B cell (primary cell): ENCODE results near the gene TEX261. TPM values are rescaled to one million over a fixed set of nuclear protein-coding genes. Genes with fewer than 3 reads are reported as not detected.

Experiments
- ATAC-seq: fragments of 200-7000 bp; cut with Tn5 transposase; one replicate; pipeline ENCODE4 v1.10.0; 2021; ENCODE audit warnings: low read depth, mild to moderate bottlenecking, moderate number of reproducible peaks, moderate library complexity
- CTCF ChIA-PET: fragments of 350-600 bp; sonication (Branson Sonifier 250); formaldehyde crosslinking; loops from one replicate; lab custom pipeline; 2021; ENCODE audit warnings: antibody characterized with exemption, inconsistent platforms; lab: Charles Lee
- POLR2A ChIA-PET: fragments of 350-600 bp; sonication (Branson Sonifier 250); formaldehyde crosslinking; loops from one replicate; lab custom pipeline; 2021; ENCODE audit warnings: antibody characterized with exemption; lab: Charles Lee
- DNase-seq: peaks from one replicate; pipeline ENCODE4 v3.0.0; 2013
- H2AFZ ChIP-seq: 2 replicates; pipeline ENCODE4 v1.6.1; 2012; ENCODE audit warnings: mild to moderate bottlenecking, low read depth, low read length; ENCODE audit not compliant: insufficient read depth, poor library complexity, severe bottlenecking
- H3K27ac ChIP-seq, 2 donors: 1 replicate in 1 of 2; 2 replicates in 1 of 2; pipeline ENCODE4 v1.5.1; 2012 to 2013; ENCODE audit warnings: low read length in 2 of 2, mild to moderate bottlenecking in 2 of 2, moderate library complexity in 1 of 2
- H3K27me3 ChIP-seq, 4 experiments: fragments of 200-600 bp in 1 of 4; sonication (generic) in 1 of 4; replicated peaks in 1 of 4; 1 replicate in 2 of 4; 2 replicates in 2 of 4; pipeline versions ENCODE4 v1.6.1 to v1.7.0; 2013 to 2016; ENCODE audit warnings: low read length in 3 of 4, mild to moderate bottlenecking in 2 of 4, mixed read lengths in 1 of 4, moderate library complexity in 1 of 4; ENCODE audit not compliant: insufficient read depth in 4 of 4, control insufficient read depth in 3 of 4; ENCODE audit errors: control extremely low read depth in 1 of 4
- H3K36me3 ChIP-seq, 2 experiments: replicated peaks in 1 of 2; 1 replicate in 1 of 2; 2 replicates in 1 of 2; pipeline versions ENCODE4 v1.6.1 to v1.7.1; 2013; ENCODE audit warnings: low read length in 1 of 2; ENCODE audit not compliant: insufficient read depth in 2 of 2, control insufficient read depth in 1 of 2; ENCODE audit errors: control extremely low read depth in 1 of 2, extremely low read depth in 1 of 2
- H3K4me1 ChIP-seq, 2 donors: fragments of 200-600 bp in 1 of 2; sonication (generic) in 1 of 2; 1 replicate in 1 of 2; 2 replicates in 1 of 2; pipeline versions ENCODE4 v1.5.1 to v1.6.1; 2013 to 2017; ENCODE audit warnings: low read length in 2 of 2; ENCODE audit not compliant: control insufficient read depth in 2 of 2, insufficient read depth in 2 of 2
- H3K4me2 ChIP-seq: replicated peaks from 2 replicates; pipeline ENCODE3; 2012; ENCODE audit warnings: mild to moderate bottlenecking, low read depth, low read length; ENCODE audit not compliant: poor library complexity, severe bottlenecking
- H3K4me3 ChIP-seq, 5 experiments: fragments of 200-600 bp in 1 of 5; sonication (generic) in 1 of 5; 1 replicate in 3 of 5; 2 replicates in 2 of 5; pipeline versions ENCODE4 v1.5.1 to v1.7.0; 2011 to 2016; ENCODE audit warnings: low read length in 4 of 5, mild to moderate bottlenecking in 4 of 5, low read depth in 2 of 5, control low read depth in 1 of 5, moderate library complexity in 1 of 5; ENCODE audit not compliant: insufficient read depth in 1 of 5; ENCODE audit errors: control extremely low read depth in 1 of 5, extremely low read depth in 1 of 5
- H3K79me2 ChIP-seq: fragments of 200-600 bp; sonication (generic); one replicate; pipeline ENCODE4 v1.6.0; 2016; ENCODE audit warnings: low read length; ENCODE audit not compliant: control insufficient read depth, insufficient read depth
- H3K9ac ChIP-seq: fragments of 200-600 bp; sonication (generic); 2 replicates; pipeline ENCODE4 v1.6.1; 2017; ENCODE audit warnings: mild to moderate bottlenecking, low read length, moderate library complexity
- H3K9me3 ChIP-seq, 3 donors: one replicate each; pipeline versions ENCODE4 v1.6.1 to v1.7.1; 2013; ENCODE audit warnings: low read length in 2 of 3; ENCODE audit not compliant: control insufficient read depth in 2 of 3, insufficient read depth in 1 of 3; ENCODE audit errors: control extremely low read depth in 1 of 3
- H4K20me1 ChIP-seq: 2 replicates; pipeline ENCODE4 v1.6.0; 2012; ENCODE audit warnings: mild to moderate bottlenecking, low read length; ENCODE audit not compliant: insufficient read depth, control insufficient read depth, poor library complexity, severe bottlenecking
- H3K27ac Mint-ChIP-seq: one replicate; pipeline ENCODE4 v1.8.0; 2021; ENCODE audit warnings: mixed read lengths
- H3K27me3 Mint-ChIP-seq: one replicate; pipeline ENCODE4 v1.8.0; 2021; ENCODE audit warnings: mixed read lengths
- H3K4me1 Mint-ChIP-seq: one replicate; pipeline ENCODE4 v1.8.0; 2021; ENCODE audit warnings: mixed read lengths
- H3K4me3 Mint-ChIP-seq: one replicate; pipeline ENCODE4 v1.8.0; 2021; ENCODE audit warnings: mixed read lengths
- H3K9me3 Mint-ChIP-seq: one replicate; pipeline ENCODE4 v1.8.0; 2022; ENCODE audit warnings: mixed read lengths; ENCODE audit not compliant: insufficient read depth
- EZH2 ChIP-seq: IDR thresholded peaks from 2 replicates; pipeline ENCODE4 v1.6.1; 2012; ENCODE audit warnings: borderline replicate concordance, low read depth, mild to moderate bottlenecking, moderate library complexity, low read length; ENCODE audit not compliant: insufficient read depth, poor library complexity, severe bottlenecking
- WGBS: methylation state at CpG from one replicate; pipeline ENCODE4 v1.1.5; 2013; ENCODE audit warnings: missing lambda C conversion rate; ENCODE audit not compliant: insufficient coverage; 5-methylcytosine and 5-hydroxymethylcytosine counted together
- intact Hi-C: fragments of 100-400 bp; cut with micrococcal nuclease; formaldehyde crosslinking; loops from one replicate; pipeline ENCODE4 v1.10.0; 2022
- polyA plus RNA-seq: library from polyadenylated mRNA; depleted of rRNA; stranded (reverse); fragments of >200 nt; gene quantifications from 2 replicates; pipeline ENCODE4 v1.2.3, GENCODE V29; 2012
- total RNA-seq, 2 donors: library from RNA; stranded (reverse); fragments of 120-200 nt in 1 of 2; gene quantifications; 1 replicate in 1 of 2; 2 replicates in 1 of 2; pipeline versions ENCODE4 v1.2.3 to v1.2.4, GENCODE V29; 2013 to 2022
- TF ChIP-seq, protein P1 (sequence below): fragments of 200-600 bp; IDR thresholded peaks from one replicate; pipeline ENCODE4 v1.8.0; 2022; ENCODE audit warnings: antibody characterized with exemption, mild to moderate bottlenecking

Gene TEX261
- total and polyA plus RNA-seq, 2 donors (not counting 1 experiment from before 2014, with no cell fraction given): 29.0 to 56.4 TPM

DNA sequence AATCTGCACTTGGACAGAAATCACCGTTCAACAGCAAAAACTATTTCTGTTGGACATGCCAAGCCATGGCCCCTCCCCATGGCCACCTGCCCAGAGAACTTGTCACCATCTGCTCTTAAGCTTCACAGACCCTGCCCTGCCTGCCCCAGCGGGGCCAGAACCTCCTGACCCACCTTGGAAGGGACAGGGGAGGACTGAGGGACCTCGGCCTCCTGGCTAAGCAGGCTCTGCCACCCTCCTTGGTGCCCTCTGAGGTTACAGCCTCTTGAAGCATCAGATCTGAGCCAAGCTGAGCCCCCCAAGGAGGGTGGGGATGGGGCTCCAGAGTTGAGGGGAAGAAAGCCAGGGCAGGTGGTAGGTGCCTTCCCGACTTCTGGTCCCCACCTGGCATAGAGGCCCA is 6.5 kb downstream of the TEX261 start:
- H3K27me3 Mint-ChIP-seq: no peaks in the 10 kb centered on the region
- peaks cover 6% of the 10 kb centered on the region for H3K79me2 ChIP-seq
- H3K4me1 ChIP-seq: peaks cover 12 to 13% of the 10 kb centered on the region in 2 donors
- TF ChIP-seq, protein P1, sequence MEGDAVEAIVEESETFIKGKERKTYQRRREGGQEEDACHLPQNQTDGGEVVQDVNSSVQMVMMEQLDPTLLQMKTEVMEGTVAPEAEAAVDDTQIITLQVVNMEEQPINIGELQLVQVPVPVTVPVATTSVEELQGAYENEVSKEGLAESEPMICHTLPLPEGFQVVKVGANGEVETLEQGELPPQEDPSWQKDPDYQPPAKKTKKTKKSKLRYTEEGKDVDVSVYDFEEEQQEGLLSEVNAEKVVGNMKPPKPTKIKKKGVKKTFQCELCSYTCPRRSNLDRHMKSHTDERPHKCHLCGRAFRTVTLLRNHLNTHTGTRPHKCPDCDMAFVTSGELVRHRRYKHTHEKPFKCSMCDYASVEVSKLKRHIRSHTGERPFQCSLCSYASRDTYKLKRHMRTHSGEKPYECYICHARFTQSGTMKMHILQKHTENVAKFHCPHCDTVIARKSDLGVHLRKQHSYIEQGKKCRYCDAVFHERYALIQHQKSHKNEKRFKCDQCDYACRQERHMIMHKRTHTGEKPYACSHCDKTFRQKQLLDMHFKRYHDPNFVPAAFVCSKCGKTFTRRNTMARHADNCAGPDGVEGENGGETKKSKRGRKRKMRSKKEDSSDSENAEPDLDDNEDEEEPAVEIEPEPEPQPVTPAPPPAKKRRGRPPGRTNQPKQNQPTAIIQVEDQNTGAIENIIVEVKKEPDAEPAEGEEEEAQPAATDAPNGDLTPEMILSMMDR: no peak
- no peak for TF ChIP-seq EZH2
- DNase-seq (no peak), ATAC-seq (no peak)
- no peaks in the 10 kb centered on the region for H3K9me3 ChIP-seq
- 96% methylated on average over 3 of the region's 4 CpGs for WGBS
- H2AFZ ChIP-seq: no peak overlapping the region
- H3K4me3 ChIP-seq: no peak overlapping the region
- intact Hi-C loops: no loop called here
- ChIA-PET POLR2A (interaction anchor here (0.8 kb wide), 1 partner anchor 901 kb away, joined by 3 read pairs; no protein-coding TSS in a partner anchor), CTCF (interaction anchor here (0.9 to 6.6 kb wide), 2 partner anchors 13 to 23 kb away, joined by 3 to 44 read pairs; no protein-coding TSS in a partner anchor)
- peaks cover 3% of the 10 kb centered on the region for H4K20me1 ChIP-seq
- no peak overlapping the region for H3K9ac ChIP-seq
- no peak overlapping the region for H3K27ac ChIP-seq
- peaks cover 1 to 59% of the 10 kb centered on the region in 2 experiments for H3K36me3 ChIP-seq
- peaks cover 23% of the 10 kb centered on the region for H3K4me1 Mint-ChIP-seq
- no peak overlapping the region for H3K27ac Mint-ChIP-seq
- no peaks in the 10 kb centered on the region for H3K9me3 Mint-ChIP-seq
- H3K27me3 ChIP-seq: no peaks in the 10 kb centered on the region
- no peak overlapping the region for H3K4me3 Mint-ChIP-seq
- no peak overlapping the region for H3K4me2 ChIP-seq

DNA sequence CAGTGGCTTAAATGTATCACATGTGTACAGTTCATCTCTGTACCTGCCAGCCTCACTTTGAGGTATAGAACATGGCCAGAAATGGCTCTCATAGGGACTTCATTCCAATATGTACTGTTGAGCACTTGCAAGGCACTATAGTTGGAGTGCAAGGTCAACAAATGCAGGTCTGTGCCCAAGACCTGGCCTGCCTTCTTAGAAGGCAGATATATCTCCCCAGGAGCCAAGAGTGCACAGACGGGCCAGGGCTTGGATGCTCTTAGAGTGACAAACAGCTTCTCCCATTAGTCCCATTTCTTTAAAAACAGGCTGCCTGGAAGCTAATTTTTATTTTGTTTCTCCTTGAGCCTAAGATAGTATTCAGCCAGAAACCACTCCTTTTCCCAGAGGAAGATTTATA is 7.3 kb downstream of the TEX261 start:
- no peaks in the 10 kb centered on the region for H3K9me3 ChIP-seq
- POLR2A ChIA-PET: interaction anchor here (0.8 kb wide), 1 partner anchor 900 kb away, joined by 3 read pairs; no protein-coding TSS in a partner anchor
- no peak overlapping the region for H3K9ac ChIP-seq
- H3K27me3 ChIP-seq: no peaks in the 10 kb centered on the region
- CTCF ChIA-PET: interaction anchor here (6.6 kb wide), 1 partner anchor 22 kb away, joined by 44 read pairs; no protein-coding TSS in a partner anchor
- peaks cover 7 to 8% of the 10 kb centered on the region in 2 donors for H3K4me1 ChIP-seq
- no peak overlapping the region for H3K27ac ChIP-seq
- ATAC-seq: no peak
- Mint-ChIP-seq H3K27me3 (no peaks in the 10 kb centered on the region), H3K4me3 (no peak overlapping the region), H3K27ac (no peak overlapping the region), H3K9me3 (no peaks in the 10 kb centered on the region), H3K4me1 (peaks cover 18% of the 10 kb centered on the region)
- intact Hi-C loops: no loop called here
- H4K20me1 ChIP-seq: no peaks in the 10 kb centered on the region
- H3K4me3 ChIP-seq: no peak overlapping the region
- H2AFZ ChIP-seq: no peak overlapping the region
- TF ChIP-seq EZH2: no peak
- TF ChIP-seq, protein P1: no peak
- WGBS: 83% methylated on average over 1 of the region's 1 CpG
- DNase-seq: no peak
- H3K36me3 ChIP-seq: peaks cover 1 to 55% of the 10 kb centered on the region in 2 experiments
- peaks cover 3% of the 10 kb centered on the region for H3K79me2 ChIP-seq
- no peak overlapping the region for H3K4me2 ChIP-seq
